Measurements from ENCODE around the gene HSFX3. TPM values are rescaled to one million over a fixed set of nuclear protein-coding genes. Genes with fewer than 3 reads are reported as not detected.

HSFX3 gene
- total RNA-seq, 1 experiment from 2014 or later, result not detected

GRCh38 chrX:149572743-149573142 is 23.0 kb upstream of the HSFX3 start:
- Mint-ChIP-seq H3K27ac (ENCODE audit: unreplicated experiment) (no peak overlapping the region), H3K4me1 (ENCODE audit: low read depth, unreplicated experiment) (peaks cover 7% of the 10 kb centered on the region), H3K36me3 (ENCODE audit: insufficient read depth, unreplicated experiment) (no peaks in the 10 kb centered on the region), H3K27me3 (ENCODE audit: unreplicated experiment) (no peaks in the 10 kb centered on the region), H3K4me3 (ENCODE audit: low read depth, unreplicated experiment) (no peak overlapping the region), H3K9me3 (ENCODE audit: low read depth, unreplicated experiment) (no peaks in the 10 kb centered on the region)
- no peak for DNase-seq
- CTCF ChIA-PET, result no interaction called here
- BruUV-seq (replicated peaks), result no TSS peak
- intact Hi-C loops (cut with micrococcal nuclease; ENCODE audit: unreplicated experiment), result no loop called here
- TF ChIP-seq, protein P1, sequence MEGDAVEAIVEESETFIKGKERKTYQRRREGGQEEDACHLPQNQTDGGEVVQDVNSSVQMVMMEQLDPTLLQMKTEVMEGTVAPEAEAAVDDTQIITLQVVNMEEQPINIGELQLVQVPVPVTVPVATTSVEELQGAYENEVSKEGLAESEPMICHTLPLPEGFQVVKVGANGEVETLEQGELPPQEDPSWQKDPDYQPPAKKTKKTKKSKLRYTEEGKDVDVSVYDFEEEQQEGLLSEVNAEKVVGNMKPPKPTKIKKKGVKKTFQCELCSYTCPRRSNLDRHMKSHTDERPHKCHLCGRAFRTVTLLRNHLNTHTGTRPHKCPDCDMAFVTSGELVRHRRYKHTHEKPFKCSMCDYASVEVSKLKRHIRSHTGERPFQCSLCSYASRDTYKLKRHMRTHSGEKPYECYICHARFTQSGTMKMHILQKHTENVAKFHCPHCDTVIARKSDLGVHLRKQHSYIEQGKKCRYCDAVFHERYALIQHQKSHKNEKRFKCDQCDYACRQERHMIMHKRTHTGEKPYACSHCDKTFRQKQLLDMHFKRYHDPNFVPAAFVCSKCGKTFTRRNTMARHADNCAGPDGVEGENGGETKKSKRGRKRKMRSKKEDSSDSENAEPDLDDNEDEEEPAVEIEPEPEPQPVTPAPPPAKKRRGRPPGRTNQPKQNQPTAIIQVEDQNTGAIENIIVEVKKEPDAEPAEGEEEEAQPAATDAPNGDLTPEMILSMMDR (IDR thresholded peaks at IDR 0.05; ENCODE audit: unreplicated experiment), result no peak

DNA sequence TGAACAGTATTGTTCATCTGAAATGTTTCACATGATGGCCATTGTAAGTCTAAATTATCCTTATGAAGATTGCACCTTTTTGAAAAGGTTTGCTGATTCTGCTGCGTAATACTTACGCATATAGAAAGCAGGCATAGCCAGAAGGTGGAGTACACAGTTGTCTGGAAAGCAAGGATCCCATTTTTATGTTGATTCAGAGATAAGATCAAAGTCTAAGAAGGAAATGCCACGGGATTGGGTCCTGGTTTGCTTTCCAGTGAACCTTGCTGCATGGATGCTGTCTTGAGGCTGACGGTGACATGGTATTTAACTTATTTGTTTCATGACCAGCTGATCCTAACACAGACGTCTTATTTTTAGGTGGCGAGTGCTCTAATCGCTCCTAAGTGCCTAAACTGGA is 22.0 kb upstream of the HSFX3 start:
- Mint-ChIP-seq H3K27me3 (ENCODE audit: unreplicated experiment) (no peaks in the 10 kb centered on the region), H3K4me3 (ENCODE audit: low read depth, unreplicated experiment) (no peak overlapping the region), H3K36me3 (ENCODE audit: insufficient read depth, unreplicated experiment) (no peaks in the 10 kb centered on the region), H3K27ac (ENCODE audit: unreplicated experiment) (no peak overlapping the region), H3K9me3 (ENCODE audit: low read depth, unreplicated experiment) (no peaks in the 10 kb centered on the region), H3K4me1 (ENCODE audit: low read depth, unreplicated experiment) (peaks cover 7% of the 10 kb centered on the region)
- intact Hi-C loops (cut with micrococcal nuclease; ENCODE audit: unreplicated experiment), result no loop called here
- CTCF ChIA-PET, result no interaction called here
- DNase-seq, result no peak
- TF ChIP-seq, protein P1 (IDR thresholded peaks at IDR 0.05; ENCODE audit: unreplicated experiment), result no peak
- BruUV-seq (replicated peaks), result no TSS peak

DNA sequence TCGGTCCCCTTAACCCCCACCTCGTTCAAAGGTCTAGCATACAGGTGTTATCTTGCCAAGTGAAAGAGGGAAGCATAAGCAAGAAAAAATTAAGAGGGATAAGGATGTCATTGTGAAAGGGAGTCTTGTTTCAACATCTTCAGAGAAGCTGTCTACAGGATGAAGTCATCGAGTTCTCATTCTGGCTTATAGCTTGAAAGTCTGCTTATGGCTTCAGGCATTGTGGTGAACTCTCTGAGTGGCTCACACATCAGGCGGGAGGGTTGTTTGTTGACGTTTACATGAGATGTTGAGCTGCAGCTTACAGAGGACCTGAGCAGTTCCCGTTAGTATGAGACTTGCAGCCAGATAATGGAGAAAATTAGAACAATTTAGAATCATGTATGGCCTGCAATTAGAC is 20.9 kb upstream of the HSFX3 start:
- H3K9me3 Mint-ChIP-seq (ENCODE audit: low read depth, unreplicated experiment), result no peaks in the 10 kb centered on the region
- no peak overlapping the region for H3K4me3 Mint-ChIP-seq (ENCODE audit: low read depth, unreplicated experiment)
- TF ChIP-seq, protein P1 (IDR thresholded peaks at IDR 0.05; ENCODE audit: unreplicated experiment), result no peak
- peaks cover 7% of the 10 kb centered on the region for H3K4me1 Mint-ChIP-seq (ENCODE audit: low read depth, unreplicated experiment)
- BruUV-seq (replicated peaks), result no TSS peak
- intact Hi-C loops (cut with micrococcal nuclease; ENCODE audit: unreplicated experiment), result no loop called here
- H3K36me3 Mint-ChIP-seq (ENCODE audit: insufficient read depth, unreplicated experiment), result no peaks in the 10 kb centered on the region
- H3K27me3 Mint-ChIP-seq (ENCODE audit: unreplicated experiment), result no peaks in the 10 kb centered on the region
- no peak overlapping the region for H3K27ac Mint-ChIP-seq (ENCODE audit: unreplicated experiment)
- CTCF ChIA-PET, result no interaction called here
- no peak for DNase-seq

DNA sequence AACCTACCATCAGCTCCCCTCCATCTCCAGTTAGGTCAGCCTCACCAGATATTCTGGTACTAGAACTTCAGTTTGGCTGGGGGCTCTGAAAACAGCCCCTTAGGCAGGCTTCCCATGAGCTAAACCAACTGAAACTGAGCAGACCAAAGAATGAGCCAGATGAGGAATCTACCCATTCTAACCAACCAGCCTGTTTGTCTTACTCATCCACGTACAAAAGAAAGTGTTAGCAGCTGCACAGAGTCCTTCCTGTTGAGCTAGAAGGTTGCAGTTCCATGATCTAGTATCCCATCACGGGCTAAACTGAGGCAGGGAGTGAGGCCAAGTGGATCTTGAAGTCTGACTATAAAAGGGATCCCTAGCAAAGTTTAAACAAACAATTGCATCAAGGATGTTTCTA is 20.0 kb upstream of the HSFX3 start:
- intact Hi-C loops (cut with micrococcal nuclease; ENCODE audit: unreplicated experiment), result no loop called here
- Mint-ChIP-seq H3K27ac (ENCODE audit: unreplicated experiment) (no peak overlapping the region), H3K4me3 (ENCODE audit: low read depth, unreplicated experiment) (no peak overlapping the region), H3K36me3 (ENCODE audit: insufficient read depth, unreplicated experiment) (no peaks in the 10 kb centered on the region), H3K4me1 (ENCODE audit: low read depth, unreplicated experiment) (peaks cover 7% of the 10 kb centered on the region), H3K9me3 (ENCODE audit: low read depth, unreplicated experiment) (no peaks in the 10 kb centered on the region), H3K27me3 (ENCODE audit: unreplicated experiment) (no peaks in the 10 kb centered on the region)
- TF ChIP-seq, protein P1 (IDR thresholded peaks at IDR 0.05; ENCODE audit: unreplicated experiment), result no peak
- CTCF ChIA-PET, result no interaction called here
- no TSS peak for BruUV-seq (replicated peaks)
- DNase-seq, result no peak

All from Calu3 (cell line).